ENCODE results near the gene GCN1.

GCN1 gene

GRCh38 chr12:120190985-120191480, 3.5 kb downstream of the GCN1 start:
- no peak for DNase-seq
- Histone ChIP-seq H2BK5ac (ENCODE audit: low read depth, low read length, poor library complexity, severe bottlenecking) (no peak overlapping the region), H4K8ac (ENCODE audit: low read length) (no peak overlapping the region), H2AK5ac (ENCODE audit: low read length, severe bottlenecking) (no peak overlapping the region), H3K9ac (ENCODE audit: low read length) (no peak overlapping the region), H3K4me2 (ENCODE audit: low read length, poor library complexity, severe bottlenecking) (no peak overlapping the region), H3K9me3 (ENCODE audit: control insufficient read depth, low read length) (no peaks in the 10 kb centered on the region), H3K27me3 (ENCODE audit: control insufficient read depth in 1 of 2, insufficient read depth in 1 of 2, low read length in 2 of 2) (no peaks in the 10 kb centered on the region), H2BK15ac (ENCODE audit: low read depth, poor library complexity, severe bottlenecking) (no peak overlapping the region), H4K91ac (ENCODE audit: low read length) (no peak overlapping the region), H2BK12ac (ENCODE audit: low read length in 2 of 2) (no peak overlapping the region), H3K14ac (ENCODE audit: low read length in 2 of 2) (no peak overlapping the region), H3K27ac (ENCODE audit: low read length, poor library complexity, severe bottlenecking) (no peak overlapping the region), H3K4me1 (ENCODE audit: control insufficient read depth, insufficient read depth, low read depth, low read length) (peaks cover 10% of the 10 kb centered on the region), H3K79me1 (replicated peaks; ENCODE audit: low read length, poor library complexity, severe bottlenecking) (peaks cover 10% of the 10 kb centered on the region), H2BK120ac (ENCODE audit: low read depth, low read length) (no peak overlapping the region), H3K23ac (ENCODE audit: low read length in 2 of 2) (no peak overlapping the region), H3K36me3 (ENCODE audit: control insufficient read depth in 1 of 2, insufficient read depth in 2 of 2, low read depth in 1 of 2, low read length in 2 of 2) (peaks cover 34 to 60% of the 10 kb centered on the region in 2 experiments), H3K18ac (ENCODE audit: low read depth in 1 of 2, low read length in 2 of 2) (no peak overlapping the region), H3K4me3 (ENCODE audit: insufficient read depth in 1 of 2, low read depth in 1 of 2, low read length in 2 of 2) (no peak overlapping the region), H3K4ac (ENCODE audit: low read depth in 1 of 2, low read length in 2 of 2) (no peak overlapping the region), H2AFZ (ENCODE audit: low read depth, low read length) (no peak overlapping the region)
- WGBS = 95% methylated on average over 7 of the region's 7 CpGs

GRCh38 chr12:120190386-120190785, 4.1 kb downstream of the GCN1 start:
- peaks cover 6% of the 10 kb centered on the region for H3K4me1 ChIP-seq (ENCODE audit: control insufficient read depth, insufficient read depth, low read depth, low read length)
- peaks cover 35 to 62% of the 10 kb centered on the region in 2 experiments for H3K36me3 ChIP-seq (ENCODE audit: control insufficient read depth in 1 of 2, insufficient read depth in 2 of 2, low read depth in 1 of 2, low read length in 2 of 2)
- H3K18ac ChIP-seq (ENCODE audit: low read depth in 1 of 2, low read length in 2 of 2) = no peak overlapping the region
- no peak overlapping the region for H2BK12ac ChIP-seq (ENCODE audit: low read length in 2 of 2)
- H3K4ac ChIP-seq (ENCODE audit: low read depth in 1 of 2, low read length in 2 of 2) = no peak overlapping the region
- no peak overlapping the region for H2BK15ac ChIP-seq (ENCODE audit: low read depth, poor library complexity, severe bottlenecking)
- no peak overlapping the region for H3K14ac ChIP-seq (ENCODE audit: low read length in 2 of 2)
- H4K91ac ChIP-seq (ENCODE audit: low read length) = no peak overlapping the region
- no peak overlapping the region for H2AFZ ChIP-seq (ENCODE audit: low read depth, low read length)
- H4K8ac ChIP-seq (ENCODE audit: low read length) = no peak overlapping the region
- no peaks in the 10 kb centered on the region for H3K9me3 ChIP-seq (ENCODE audit: control insufficient read depth, low read length)
- no peak overlapping the region for H2AK5ac ChIP-seq (ENCODE audit: low read length, severe bottlenecking)
- 97% methylated on average over 4 of the region's 5 CpGs for WGBS
- H3K9ac ChIP-seq (ENCODE audit: low read length) = no peak overlapping the region
- no peak for DNase-seq
- no peak overlapping the region for H3K4me2 ChIP-seq (ENCODE audit: low read length, poor library complexity, severe bottlenecking)
- no peak overlapping the region for H2BK120ac ChIP-seq (ENCODE audit: low read depth, low read length)
- H3K4me3 ChIP-seq (ENCODE audit: insufficient read depth in 1 of 2, low read depth in 1 of 2, low read length in 2 of 2) = no peak overlapping the region
- H2BK5ac ChIP-seq (ENCODE audit: low read depth, low read length, poor library complexity, severe bottlenecking) = no peak overlapping the region
- H3K27me3 ChIP-seq (ENCODE audit: control insufficient read depth in 1 of 2, insufficient read depth in 1 of 2, low read length in 2 of 2) = no peaks in the 10 kb centered on the region
- no peak overlapping the region for H3K23ac ChIP-seq (ENCODE audit: low read length in 2 of 2)
- H3K79me1 ChIP-seq (replicated peaks; ENCODE audit: low read length, poor library complexity, severe bottlenecking) = peaks cover 10% of the 10 kb centered on the region
- H3K27ac ChIP-seq (ENCODE audit: low read length, poor library complexity, severe bottlenecking) = no peak overlapping the region

GRCh38 chr12:120186654-120187053, 7.9 kb downstream of the GCN1 start:
- Histone ChIP-seq H3K4me3 (ENCODE audit: insufficient read depth in 1 of 2, low read depth in 1 of 2, low read length in 2 of 2) (no peak overlapping the region), H2AK5ac (ENCODE audit: low read length, severe bottlenecking) (no peak overlapping the region), H3K18ac (ENCODE audit: low read depth in 1 of 2, low read length in 2 of 2) (no peak overlapping the region), H3K9me3 (ENCODE audit: control insufficient read depth, low read length) (no peaks in the 10 kb centered on the region), H3K4me1 (ENCODE audit: control insufficient read depth, insufficient read depth, low read depth, low read length) (peaks cover 13% of the 10 kb centered on the region), H3K14ac (ENCODE audit: low read length in 2 of 2) (no peak overlapping the region), H3K27me3 (ENCODE audit: control insufficient read depth in 1 of 2, insufficient read depth in 1 of 2, low read length in 2 of 2) (no peaks in the 10 kb centered on the region), H3K23ac (ENCODE audit: low read length in 2 of 2) (no peak overlapping the region), H4K91ac (ENCODE audit: low read length) (no peak overlapping the region), H3K79me1 (replicated peaks; ENCODE audit: low read length, poor library complexity, severe bottlenecking) (peaks cover 15% of the 10 kb centered on the region), H2BK12ac (ENCODE audit: low read length in 2 of 2) (no peak overlapping the region), H4K8ac (ENCODE audit: low read length) (no peak overlapping the region), H3K27ac (ENCODE audit: low read length, poor library complexity, severe bottlenecking) (no peak overlapping the region), H2BK120ac (ENCODE audit: low read depth, low read length) (no peak overlapping the region), H3K4ac (ENCODE audit: low read depth in 1 of 2, low read length in 2 of 2) (no peak overlapping the region), H2AFZ (ENCODE audit: low read depth, low read length) (no peak overlapping the region), H3K9ac (ENCODE audit: low read length) (no peak overlapping the region), H3K4me2 (ENCODE audit: low read length, poor library complexity, severe bottlenecking) (no peak overlapping the region), H3K36me3 (ENCODE audit: control insufficient read depth in 1 of 2, insufficient read depth in 2 of 2, low read depth in 1 of 2, low read length in 2 of 2) (peaks cover 62 to 90% of the 10 kb centered on the region in 2 experiments), H2BK15ac (ENCODE audit: low read depth, poor library complexity, severe bottlenecking) (no peak overlapping the region), H2BK5ac (ENCODE audit: low read depth, low read length, poor library complexity, severe bottlenecking) (no peak overlapping the region)
- no peak for DNase-seq
- 93% methylated on average over 2 of the region's 4 CpGs for WGBS

- 97% methylated on average over 5 of the region's 5 CpGs for WGBS
- H3K36me3 ChIP-seq (ENCODE audit: control insufficient read depth in 1 of 2, insufficient read depth in 2 of 2, low read depth in 1 of 2, low read length in 2 of 2) = peaks cover 64 to 79% of the 10 kb centered on the region in 2 experiments
Observed at GRCh38 chr12:120183211-120183631, 11.3 kb downstream of the GCN1 start.

More at GRCh38 chr12:120183211-120183631, 11.3 kb downstream of the GCN1 start:
- no peaks in the 10 kb centered on the region for H3K9me3 ChIP-seq (ENCODE audit: control insufficient read depth, low read length)
- no peak overlapping the region for H2BK12ac ChIP-seq (ENCODE audit: low read length in 2 of 2)
- H3K18ac ChIP-seq (ENCODE audit: low read depth in 1 of 2, low read length in 2 of 2) = no peak overlapping the region
- no peak overlapping the region for H3K14ac ChIP-seq (ENCODE audit: low read length in 2 of 2)
- H2AK5ac ChIP-seq (ENCODE audit: low read length, severe bottlenecking) = no peak overlapping the region
- H3K4me2 ChIP-seq (ENCODE audit: low read length, poor library complexity, severe bottlenecking) = no peak overlapping the region
- DNase-seq = no peak
- H3K27me3 ChIP-seq (ENCODE audit: control insufficient read depth in 1 of 2, insufficient read depth in 1 of 2, low read length in 2 of 2) = no peaks in the 10 kb centered on the region
- no peak overlapping the region for H2BK5ac ChIP-seq (ENCODE audit: low read depth, low read length, poor library complexity, severe bottlenecking)
- peak overlapping the region; percentile 9 for H3K27ac ChIP-seq (ENCODE audit: low read length, poor library complexity, severe bottlenecking)
- no peak overlapping the region for H3K4me3 ChIP-seq (ENCODE audit: insufficient read depth in 1 of 2, low read depth in 1 of 2, low read length in 2 of 2)
- no peak overlapping the region for H4K8ac ChIP-seq (ENCODE audit: low read length)
- no peak overlapping the region for H2BK15ac ChIP-seq (ENCODE audit: low read depth, poor library complexity, severe bottlenecking)
- peaks cover 15% of the 10 kb centered on the region for H3K4me1 ChIP-seq (ENCODE audit: control insufficient read depth, insufficient read depth, low read depth, low read length)
- H2AFZ ChIP-seq (ENCODE audit: low read depth, low read length) = no peak overlapping the region
- H3K79me1 ChIP-seq (replicated peaks; ENCODE audit: low read length, poor library complexity, severe bottlenecking) = peaks cover 21% of the 10 kb centered on the region
- H3K23ac ChIP-seq (ENCODE audit: low read length in 2 of 2) = no peak overlapping the region
- H4K91ac ChIP-seq (ENCODE audit: low read length) = no peak overlapping the region
- no peak overlapping the region for H2BK120ac ChIP-seq (ENCODE audit: low read depth, low read length)
- no peak overlapping the region for H3K9ac ChIP-seq (ENCODE audit: low read length)
- H3K4ac ChIP-seq (ENCODE audit: low read depth in 1 of 2, low read length in 2 of 2) = no peak overlapping the region
